Keratinocyte (primary cell): ENCODE data around the gene TRAPPC11. TPM values are rescaled to one million over a fixed set of nuclear protein-coding genes. Genes with fewer than 3 reads are reported as not detected.
"Not testable (repeated sequence)": the region's sequence is repeated elsewhere in the genome, so short reads cannot be mapped to it uniquely, and the experiment has no call there.

Experiments used
- DNase-seq: peaks from one replicate; pipeline ENCODE4 v3.0.0-alpha.2; 2011; ENCODE audit warnings: low read depth, missing footprints, low spot score
- FAIRE-seq: peaks from 2 replicates; lab custom pipeline; 2011; peaks lifted over from hg19 to GRCh38; lab: Jason Lieb, UNC
- H2AFZ ChIP-seq: 2 replicates; pipeline ENCODE4 v1.6.0; 2012; ENCODE audit warnings: low read length, control low read depth, inconsistent platforms; ENCODE audit not compliant: control insufficient read depth
- H3K27ac ChIP-seq: 2 replicates; pipeline ENCODE4 v1.5.1; 2011; ENCODE audit warnings: low read length; ENCODE audit not compliant: control insufficient read depth, insufficient read depth
- H3K27me3 ChIP-seq: 3 replicates; pipeline ENCODE4 v1.6.0; 2011; ENCODE audit warnings: low read length; ENCODE audit not compliant: control insufficient read depth, insufficient read depth; ENCODE audit errors: extremely low read depth
- H3K36me3 ChIP-seq, 2 experiments: 2 replicates in 1 of 2; 3 replicates in 1 of 2; pipeline ENCODE4 v1.5.1; 2011; ENCODE audit warnings: low read length in 2 of 2, mild to moderate bottlenecking in 1 of 2; ENCODE audit not compliant: control insufficient read depth in 2 of 2, insufficient read depth in 2 of 2; ENCODE audit errors: extremely low read depth in 1 of 2
- H3K4me1 ChIP-seq: 3 replicates; pipeline ENCODE4 v1.5.1; 2011; ENCODE audit warnings: low read length; ENCODE audit not compliant: control insufficient read depth, insufficient read depth; ENCODE audit errors: extremely low read depth
- H3K4me2 ChIP-seq: 3 replicates; pipeline ENCODE4 v1.6.0; 2011; ENCODE audit warnings: low read depth, low read length; ENCODE audit not compliant: control insufficient read depth, insufficient read depth; ENCODE audit errors: extremely low read depth
- H3K4me3 ChIP-seq, 3 experiments: fragments of 200-600 bp in 1 of 3; sonication (generic) in 1 of 3; 2 replicates in 2 of 3; 3 replicates in 1 of 3; pipeline ENCODE4 v1.5.1; 2011 to 2016; ENCODE audit warnings: low read length in 3 of 3, mild to moderate bottlenecking in 3 of 3, control low read depth in 2 of 3, inconsistent platforms in 1 of 3, low read depth in 1 of 3, mixed read lengths in 1 of 3, mixed run types in 1 of 3, moderate library complexity in 1 of 3; ENCODE audit not compliant: control insufficient read depth in 2 of 3, insufficient read depth in 2 of 3; ENCODE audit errors: extremely low read depth in 1 of 3
- H3K79me2 ChIP-seq: 2 replicates; pipeline ENCODE4 v1.6.0; 2012; ENCODE audit warnings: low read length; ENCODE audit not compliant: control insufficient read depth, insufficient read depth
- H3K9ac ChIP-seq: 3 replicates; pipeline ENCODE4 v1.6.0; 2011; ENCODE audit warnings: low read length; ENCODE audit not compliant: control insufficient read depth, insufficient read depth; ENCODE audit errors: extremely low read depth
- H3K9me1 ChIP-seq: 3 replicates; pipeline ENCODE4 v1.6.0; 2011; ENCODE audit warnings: low read length; ENCODE audit not compliant: control insufficient read depth, insufficient read depth; ENCODE audit errors: extremely low read depth
- H3K9me3 ChIP-seq: 2 replicates; pipeline ENCODE4 v1.5.1; 2012; ENCODE audit warnings: low read depth, low read length; ENCODE audit not compliant: control insufficient read depth
- H4K20me1 ChIP-seq: 3 replicates; pipeline ENCODE4 v1.6.0; 2011; ENCODE audit warnings: low read length; ENCODE audit not compliant: control insufficient read depth, insufficient read depth; ENCODE audit errors: extremely low read depth
- EZH2 ChIP-seq: IDR thresholded peaks from one replicate; pipeline ENCODE4 v1.6.1; 2012; ENCODE audit warnings: inconsistent platforms, mild to moderate bottlenecking, low read length, moderate library complexity
- dilution Hi-C: fragments of 300-500 bp; cut with MboI; formaldehyde crosslinking; loops from one replicate; pipeline ENCODE4 v1.7.0; 2020; ENCODE audit warnings: low sequenced_read_pairs; ENCODE audit not compliant: extremely low pct_ligation_motif_present
- polyA plus RNA-seq, 5 experiments: library from polyadenylated mRNA; depleted of rRNA in 3 of 5; stranded (reverse) in 3 of 5; stranded (forward) in 1 of 5; unstranded in 1 of 5; fragments of >200 nt; gene quantifications; 1 replicate in 1 of 5; 2 replicates in 3 of 5; 3 replicates in 1 of 5; pipeline versions ENCODE4 v1.2.1 to v1.2.3, GENCODE V29; 2011 to 2012; ENCODE audit warnings: missing spikeins in 2 of 5, low read depth in 1 of 5, low replicate concordance in 1 of 5
- TF ChIP-seq, protein P1 (sequence below), 3 experiments: IDR thresholded peaks in 1 of 3; conservative IDR thresholded peaks in 1 of 3; optimal IDR thresholded peaks in 1 of 3; 2 replicates in 2 of 3; 3 replicates in 1 of 3; pipeline versions ENCODE3 to v1.5.1; 2011; ENCODE audit warnings: low read length in 3 of 3, mild to moderate bottlenecking in 3 of 3, moderate library complexity in 2 of 3, control low read depth in 1 of 3, inconsistent platforms in 1 of 3; ENCODE audit not compliant: insufficient read depth in 2 of 3; ENCODE audit errors: extremely low read depth in 1 of 3

Gene TRAPPC11
- polyA plus RNA-seq, 1 donor (not counting 4 experiments of a cell fraction or from before 2014, with no cell fraction given): 42.5 TPM

DNA sequence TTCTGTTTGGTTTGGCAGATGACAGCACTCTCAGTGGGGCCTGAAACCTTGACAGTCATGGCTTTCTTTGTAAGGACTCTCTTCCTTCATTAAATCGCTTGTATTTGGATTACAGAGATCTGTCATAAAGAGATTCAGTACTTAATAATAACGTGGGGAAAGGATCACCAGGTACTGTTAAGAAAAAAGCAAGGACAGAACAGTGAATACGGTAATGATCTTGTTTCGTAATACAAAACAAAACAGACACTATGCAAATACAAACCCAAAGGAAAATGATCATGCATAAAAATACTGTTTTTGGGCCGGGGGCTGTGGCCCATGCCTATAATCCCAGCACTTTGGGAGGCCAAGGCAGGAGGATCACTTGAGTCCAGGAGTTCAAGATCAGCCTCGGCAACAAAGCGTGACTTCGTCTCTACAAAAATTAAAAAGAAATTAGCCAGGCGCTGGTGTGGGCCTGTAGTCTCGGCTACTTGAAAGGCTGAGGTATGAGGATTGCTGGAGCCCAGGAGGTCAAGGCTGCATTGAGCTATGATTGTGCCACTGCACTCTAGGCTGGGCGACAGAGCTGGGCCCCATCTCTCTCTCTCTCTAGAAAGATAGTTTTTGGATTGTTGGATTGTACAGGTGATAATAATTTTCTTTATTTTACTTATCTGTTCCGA is 64.6 kb downstream of the TRAPPC11 start:
- no peaks in the 10 kb centered on the region for H4K20me1 ChIP-seq
- FAIRE-seq (no peak), DNase-seq (no peak)
- H3K9me3 ChIP-seq: no peaks in the 10 kb centered on the region
- no peak overlapping the region for H3K4me2 ChIP-seq
- no peak overlapping the region for H3K4me3 ChIP-seq
- H3K9me1 ChIP-seq: no peaks in the 10 kb centered on the region
- peaks cover 5% of the 10 kb centered on the region for H3K4me1 ChIP-seq
- dilution Hi-C loops: no loop called here
- no peaks in the 10 kb centered on the region for H3K27me3 ChIP-seq
- no peak overlapping the region for H3K27ac ChIP-seq
- no peak overlapping the region for H3K9ac ChIP-seq
- TF ChIP-seq, protein P1, sequence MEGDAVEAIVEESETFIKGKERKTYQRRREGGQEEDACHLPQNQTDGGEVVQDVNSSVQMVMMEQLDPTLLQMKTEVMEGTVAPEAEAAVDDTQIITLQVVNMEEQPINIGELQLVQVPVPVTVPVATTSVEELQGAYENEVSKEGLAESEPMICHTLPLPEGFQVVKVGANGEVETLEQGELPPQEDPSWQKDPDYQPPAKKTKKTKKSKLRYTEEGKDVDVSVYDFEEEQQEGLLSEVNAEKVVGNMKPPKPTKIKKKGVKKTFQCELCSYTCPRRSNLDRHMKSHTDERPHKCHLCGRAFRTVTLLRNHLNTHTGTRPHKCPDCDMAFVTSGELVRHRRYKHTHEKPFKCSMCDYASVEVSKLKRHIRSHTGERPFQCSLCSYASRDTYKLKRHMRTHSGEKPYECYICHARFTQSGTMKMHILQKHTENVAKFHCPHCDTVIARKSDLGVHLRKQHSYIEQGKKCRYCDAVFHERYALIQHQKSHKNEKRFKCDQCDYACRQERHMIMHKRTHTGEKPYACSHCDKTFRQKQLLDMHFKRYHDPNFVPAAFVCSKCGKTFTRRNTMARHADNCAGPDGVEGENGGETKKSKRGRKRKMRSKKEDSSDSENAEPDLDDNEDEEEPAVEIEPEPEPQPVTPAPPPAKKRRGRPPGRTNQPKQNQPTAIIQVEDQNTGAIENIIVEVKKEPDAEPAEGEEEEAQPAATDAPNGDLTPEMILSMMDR (optimal IDR thresholded peaks at IDR 0.05 in 1 of 3, IDR thresholded peaks at IDR 0.05 in 1 of 3, conservative IDR thresholded peaks at IDR 0.05 in 1 of 3; ENCODE audit: extremely low read depth in 1 of 3, insufficient read depth in 2 of 3, low read length in 3 of 3): no peak
- no peak for TF ChIP-seq EZH2
- no peaks in the 10 kb centered on the region for H3K79me2 ChIP-seq
- H3K36me3 ChIP-seq: no peaks in the 10 kb centered on the region
- H2AFZ ChIP-seq: no peak overlapping the region

- H3K27ac ChIP-seq, H3K27me3 ChIP-seq, H3K4me2 ChIP-seq, DNase-seq, H3K9me3 ChIP-seq, dilution Hi-C loops, H3K36me3 ChIP-seq, H3K79me2 ChIP-seq, H3K4me3 ChIP-seq, H3K9ac ChIP-seq, H2AFZ ChIP-seq, H4K20me1 ChIP-seq, H3K9me1 ChIP-seq, FAIRE-seq: not testable (repeated sequence)
- H3K4me1 ChIP-seq: peaks cover 17% of the 10 kb centered on the region
These were observed 66.5 kb downstream of the TRAPPC11 start for GRCh38 chr4:183725585-183725984.

DNA sequence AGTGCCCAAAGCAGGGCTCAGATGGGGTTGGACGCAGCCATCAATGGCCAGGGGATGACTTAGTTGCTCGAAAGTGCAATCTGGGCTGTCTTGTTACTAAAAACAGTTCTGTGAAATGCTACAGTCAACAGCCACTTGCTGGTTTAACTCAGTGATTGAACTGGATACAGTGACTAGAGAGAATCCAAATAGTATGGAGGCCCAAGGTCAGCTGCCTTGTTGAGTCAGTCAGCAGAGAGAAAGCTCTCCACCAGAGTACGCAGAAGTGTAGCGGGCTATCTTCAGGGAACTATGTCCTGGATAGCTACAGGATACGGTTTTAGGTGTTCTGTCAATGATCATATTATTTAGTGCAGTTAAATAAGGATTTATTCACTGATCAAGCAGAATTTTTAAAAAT is 68.4 kb downstream of the TRAPPC11 start:
- no peaks in the 10 kb centered on the region for H4K20me1 ChIP-seq
- no peak overlapping the region for H3K9ac ChIP-seq
- H3K4me3 ChIP-seq: no peak overlapping the region
- DNase-seq (no peak), FAIRE-seq (no peak)
- H3K36me3 ChIP-seq: no peaks in the 10 kb centered on the region
- peaks cover 18% of the 10 kb centered on the region for H3K4me1 ChIP-seq
- dilution Hi-C loops: no loop called here
- no peaks in the 10 kb centered on the region for H3K9me3 ChIP-seq
- TF ChIP-seq, protein P1 (optimal IDR thresholded peaks at IDR 0.05 in 1 of 3, IDR thresholded peaks at IDR 0.05 in 1 of 3, conservative IDR thresholded peaks at IDR 0.05 in 1 of 3; ENCODE audit: extremely low read depth in 1 of 3, insufficient read depth in 2 of 3, low read length in 3 of 3): no peak
- TF ChIP-seq EZH2: no peak
- no peaks in the 10 kb centered on the region for H3K79me2 ChIP-seq
- no peak overlapping the region for H3K4me2 ChIP-seq
- no peak overlapping the region for H2AFZ ChIP-seq
- H3K27me3 ChIP-seq: no peaks in the 10 kb centered on the region
- H3K27ac ChIP-seq: no peak overlapping the region
- no peaks in the 10 kb centered on the region for H3K9me1 ChIP-seq
